ENCODE measurements around the gene INSYN2B.
"Not testable (repeated sequence)": the region's sequence is repeated elsewhere in the genome, so short reads cannot be mapped to it uniquely, and the experiment has no call there.

Gene INSYN2B

DNA sequence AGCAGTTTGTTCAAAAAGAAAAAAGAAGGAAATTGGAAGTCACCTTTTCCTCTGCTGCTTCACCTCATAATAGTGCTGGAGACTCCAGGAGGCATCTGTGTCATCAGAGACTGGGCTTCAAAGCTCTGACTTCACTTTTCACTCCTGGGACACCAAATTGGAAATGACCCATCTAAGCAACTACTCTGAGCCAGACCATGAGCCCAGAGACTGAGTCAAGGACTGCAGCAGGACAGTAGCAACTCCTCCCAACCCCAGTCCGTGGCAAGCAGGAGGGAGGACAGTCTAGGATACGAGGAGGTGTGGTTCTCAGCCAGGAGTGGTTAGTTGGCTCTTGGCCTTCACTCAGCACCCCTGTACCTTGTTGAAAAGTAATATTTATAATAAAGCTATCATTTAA lies 131.5 kb downstream of the INSYN2B start:
- no peak for DNase-seq (ENCODE audit: low read depth)

DNA sequence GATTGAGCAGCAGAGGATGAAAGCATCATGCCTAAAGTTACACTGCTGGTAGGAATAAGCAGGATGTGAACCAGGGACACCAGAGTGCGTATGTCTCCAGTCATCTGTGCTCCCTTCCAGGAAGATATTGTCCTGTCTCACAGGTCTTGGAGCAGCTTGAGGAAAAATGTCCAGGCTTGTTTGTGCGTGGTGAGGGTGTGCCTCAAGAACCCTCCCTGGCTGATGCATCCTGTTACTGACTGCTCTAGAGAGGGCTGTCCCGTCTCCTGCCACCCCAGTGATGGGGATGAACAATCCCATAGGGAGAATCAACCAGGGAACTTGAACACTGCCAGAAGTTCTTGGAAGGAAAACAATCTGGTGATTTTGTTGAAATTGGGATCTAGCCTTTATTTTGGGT lies 132.0 kb downstream of the INSYN2B start:
- no peak for DNase-seq (ENCODE audit: low read depth)

DNA sequence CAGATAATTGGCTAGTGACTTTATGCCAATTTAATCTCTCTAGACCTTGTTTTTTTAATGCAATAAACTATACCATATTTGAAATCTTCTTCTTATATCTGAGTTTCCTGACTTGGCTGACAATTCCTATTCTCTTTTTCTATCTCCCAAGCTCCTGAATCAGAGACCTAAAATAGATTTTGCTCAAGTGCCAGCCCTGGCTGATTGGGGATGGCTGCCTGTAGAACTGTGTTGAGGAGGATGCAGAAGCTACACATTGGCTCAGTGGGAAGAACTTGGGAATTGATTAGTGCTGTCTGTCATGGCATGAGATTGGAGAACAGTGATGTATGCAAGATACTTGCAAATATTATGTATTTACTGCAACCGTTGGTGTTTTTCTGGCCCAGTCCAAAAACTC lies 132.8 kb downstream of the INSYN2B start:
- no peak for DNase-seq (ENCODE audit: low read depth)

DNA sequence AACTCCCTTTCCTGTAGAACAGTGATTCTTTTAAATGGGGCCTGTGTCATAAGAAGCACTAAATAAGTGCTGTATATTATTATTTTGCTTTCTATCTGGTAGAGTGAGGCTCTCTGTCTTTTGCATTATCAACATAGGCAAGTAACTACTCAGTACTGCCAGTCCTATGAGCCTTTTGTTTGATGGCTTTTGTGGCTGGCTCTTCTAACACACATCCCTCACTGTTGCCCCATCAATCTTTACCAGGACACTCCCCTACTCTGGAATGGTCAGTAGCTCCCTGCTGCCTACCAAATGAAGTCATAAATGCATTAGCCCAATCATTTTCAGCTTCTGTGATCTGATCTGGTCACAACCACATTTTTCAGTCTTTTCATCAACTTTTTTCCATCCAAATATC lies 137.6 kb downstream of the INSYN2B start:
- no peak for DNase-seq (ENCODE audit: low read depth)

DNA sequence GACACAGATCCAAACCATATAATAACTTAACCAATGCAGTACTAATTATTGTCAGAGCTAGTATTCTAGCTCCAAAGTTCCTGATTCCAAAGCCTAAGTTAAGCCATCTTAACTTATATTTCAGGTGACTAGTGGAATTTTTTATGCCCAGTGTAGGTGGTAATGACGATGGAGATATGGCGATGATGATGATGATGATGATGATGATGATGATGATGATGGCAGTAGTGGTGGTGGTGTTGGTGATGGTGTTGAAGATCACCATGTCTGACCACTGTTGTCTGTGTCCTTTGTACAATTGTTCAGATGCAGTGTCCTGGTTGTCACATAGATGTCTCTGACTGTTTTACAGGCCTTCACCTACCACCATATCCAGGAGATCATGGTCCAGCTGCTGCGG lies 139.9 kb downstream of the INSYN2B start:
- no peak for DNase-seq (ENCODE audit: low read depth)

DNA sequence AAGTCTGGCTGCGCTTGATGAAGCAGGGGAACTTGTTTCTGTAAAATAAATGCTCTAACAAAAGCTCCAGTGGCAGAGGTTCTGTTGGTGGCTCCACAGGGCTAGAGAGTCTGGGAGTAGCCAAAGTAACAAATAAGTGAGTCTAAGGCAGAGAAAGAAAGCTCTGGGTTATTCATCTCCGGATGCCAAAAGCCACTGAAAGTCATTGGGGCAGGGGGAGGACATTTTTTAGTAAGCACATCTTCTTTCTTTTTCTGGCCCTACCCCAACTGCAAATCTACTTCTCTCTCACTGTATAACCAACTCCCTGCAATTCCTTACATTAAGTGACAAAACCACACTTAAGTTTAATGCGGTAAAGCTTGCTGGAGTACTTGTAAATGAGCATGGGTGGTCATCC lies 141.6 kb downstream of the INSYN2B start:
- no peak for DNase-seq (ENCODE audit: low read depth)

DNA sequence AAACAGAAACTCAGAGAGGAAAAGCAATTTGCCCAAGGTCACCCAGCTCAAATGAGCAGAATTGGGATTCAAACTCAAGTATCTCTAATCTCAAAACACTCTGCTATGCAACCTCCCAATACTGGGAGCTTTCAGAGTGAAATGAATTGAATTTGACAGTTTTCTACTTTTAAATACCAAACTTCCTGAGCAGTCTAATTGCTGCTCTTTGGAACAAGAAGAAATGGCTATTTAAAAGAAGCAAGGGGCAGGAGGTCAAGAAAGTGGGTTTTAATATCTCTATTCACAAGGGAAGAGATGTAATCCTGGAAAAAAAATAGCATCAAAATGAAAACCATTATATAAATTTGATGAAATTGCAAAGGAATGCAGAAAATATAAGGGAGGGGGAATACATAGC lies 142.6 kb downstream of the INSYN2B start:
- no peak for DNase-seq (ENCODE audit: low read depth)

DNA sequence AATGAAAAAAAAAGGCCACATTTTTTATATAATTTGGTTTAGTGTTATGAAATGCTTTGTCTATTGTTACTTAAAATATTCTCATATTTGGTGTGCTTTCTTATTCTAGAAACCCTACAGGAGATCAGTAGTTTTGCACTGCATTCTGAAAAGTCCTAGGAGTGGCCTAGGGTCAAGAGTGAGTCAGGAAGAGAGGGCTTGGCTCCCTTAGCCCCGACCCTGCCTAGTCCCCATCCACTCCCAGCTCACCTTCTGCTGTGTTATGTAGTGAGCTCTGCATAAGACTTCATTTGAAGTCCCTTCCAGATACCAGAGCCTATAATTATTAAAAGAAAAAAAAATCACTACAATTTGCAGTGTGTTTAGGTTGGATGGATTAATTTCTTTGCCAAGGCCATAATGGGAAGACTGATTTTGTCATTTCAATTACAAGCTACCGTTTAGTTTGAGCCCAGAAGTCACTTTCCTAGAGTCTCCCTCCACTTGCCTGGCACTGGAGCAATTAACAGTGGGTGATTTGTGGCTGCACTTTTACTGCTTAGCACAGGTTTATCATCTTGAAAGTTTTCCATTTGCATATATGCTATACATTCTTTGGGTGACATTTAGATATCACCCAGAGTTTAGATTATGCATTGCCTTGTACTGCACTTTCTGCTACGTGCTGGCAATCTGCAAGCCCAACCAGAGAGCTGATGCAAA lies 143.3 kb downstream of the INSYN2B start:
- DNase-seq (ENCODE audit: low read depth): no peak

DNA sequence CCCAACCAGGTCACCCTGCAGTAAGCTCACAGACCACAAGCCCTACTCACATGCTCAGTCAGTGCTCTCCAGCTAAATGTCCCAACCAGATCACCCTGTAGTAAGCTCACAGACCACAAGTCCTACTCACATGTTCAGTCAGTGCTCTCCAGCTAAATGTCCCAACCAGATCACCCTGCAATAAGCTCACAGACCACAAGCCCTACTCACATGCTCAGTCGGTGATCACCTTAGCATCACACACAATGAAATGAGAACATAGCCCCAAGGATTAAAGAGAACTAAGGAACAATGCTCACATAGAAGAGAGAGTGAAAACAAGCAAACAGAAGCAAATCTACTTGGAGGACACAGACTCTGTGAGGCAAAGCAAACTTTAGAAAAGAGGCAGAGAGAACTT lies 145.8 kb downstream of the INSYN2B start:
- not testable (repeated sequence) for DNase-seq (ENCODE audit: low read depth)

DNA sequence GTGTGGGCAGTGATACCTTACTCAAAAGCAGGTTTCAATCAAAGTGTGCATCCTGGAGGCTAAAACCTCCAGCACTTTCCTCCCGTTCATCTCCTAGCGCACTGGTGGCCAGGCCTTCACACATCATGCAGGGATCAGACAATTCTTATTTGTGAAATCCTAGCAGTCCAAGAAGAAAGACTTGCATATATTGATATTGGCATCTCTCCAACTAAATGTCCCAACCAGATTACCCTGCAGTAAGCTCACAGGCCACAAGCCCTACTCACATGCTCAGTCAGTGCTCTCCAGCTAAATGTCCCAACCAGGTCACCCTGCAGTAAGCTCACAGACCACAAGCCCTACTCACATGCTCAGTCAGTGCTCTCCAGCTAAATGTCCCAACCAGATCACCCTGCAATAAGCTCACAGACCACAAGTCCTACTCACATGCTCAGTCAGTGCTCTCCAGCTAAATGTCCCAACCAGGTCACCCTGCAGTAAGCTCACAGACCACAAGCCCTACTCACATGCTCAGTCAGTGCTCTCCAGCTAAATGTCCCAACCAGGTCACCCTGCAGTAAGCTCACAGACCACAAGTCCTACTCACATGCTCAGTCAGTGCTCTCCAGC lies 146.5 kb downstream of the INSYN2B start:
- not testable (repeated sequence) for DNase-seq (ENCODE audit: low read depth)

DNA sequence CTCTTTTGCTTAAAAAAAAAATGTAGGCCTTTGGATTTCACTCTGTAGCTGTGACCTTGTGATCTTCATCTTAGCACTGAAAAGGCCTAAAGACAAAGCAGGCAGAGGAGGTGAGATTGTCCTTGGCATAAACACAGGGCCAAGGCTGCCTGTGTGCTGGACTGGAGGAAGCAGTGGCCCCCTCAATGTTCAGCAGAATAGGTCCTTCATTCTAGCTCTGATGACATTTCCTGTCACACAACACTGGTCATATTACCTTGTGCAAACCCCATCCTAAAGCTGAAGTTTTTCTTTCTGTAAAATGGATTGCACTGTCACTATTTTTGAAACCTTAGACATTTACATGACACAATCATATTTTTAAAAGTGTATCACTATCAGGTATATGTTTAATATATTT lies 147.4 kb downstream of the INSYN2B start:
- DNase-seq (ENCODE audit: low read depth): no peak

DNA sequence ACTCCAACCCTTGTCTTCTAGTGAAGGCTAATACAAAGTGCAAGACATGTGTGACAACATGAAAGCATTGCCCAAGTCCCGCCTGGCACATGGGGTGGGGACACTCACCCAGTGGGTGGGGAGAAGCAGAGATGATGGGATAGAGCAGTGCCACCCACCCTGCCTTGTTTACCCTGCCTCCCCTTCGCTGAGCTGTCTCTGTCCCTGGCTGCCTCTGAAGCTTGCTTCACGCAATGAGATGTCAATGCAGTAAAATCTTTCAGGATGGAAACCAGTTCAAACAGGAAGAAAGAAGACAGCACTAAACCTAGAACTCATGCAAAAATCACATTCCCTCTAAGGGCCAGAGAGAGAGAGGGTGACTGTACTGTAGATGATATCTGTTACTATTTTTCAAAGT lies 148.0 kb downstream of the INSYN2B start:
- no peak for DNase-seq (ENCODE audit: low read depth)

DNA sequence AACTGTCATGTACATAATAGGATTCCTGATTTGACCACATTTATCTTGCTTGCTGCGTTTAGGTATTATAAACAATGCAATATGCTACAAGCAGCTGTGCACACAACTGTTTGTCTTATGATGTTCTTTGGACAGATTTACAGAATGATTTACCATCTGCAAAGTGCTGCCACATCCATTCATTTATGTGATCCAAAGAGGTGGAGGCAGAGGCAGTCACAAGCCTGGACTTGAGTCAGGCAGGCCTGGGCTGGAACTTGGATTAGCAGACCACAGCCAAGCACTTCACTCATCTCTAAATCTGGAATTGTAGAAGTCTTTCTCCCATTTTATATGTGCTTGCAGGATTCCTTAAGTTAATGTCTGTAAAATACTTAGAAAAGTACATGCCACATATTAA lies 149.0 kb downstream of the INSYN2B start:
- DNase-seq (ENCODE audit: low read depth): no peak

DNA sequence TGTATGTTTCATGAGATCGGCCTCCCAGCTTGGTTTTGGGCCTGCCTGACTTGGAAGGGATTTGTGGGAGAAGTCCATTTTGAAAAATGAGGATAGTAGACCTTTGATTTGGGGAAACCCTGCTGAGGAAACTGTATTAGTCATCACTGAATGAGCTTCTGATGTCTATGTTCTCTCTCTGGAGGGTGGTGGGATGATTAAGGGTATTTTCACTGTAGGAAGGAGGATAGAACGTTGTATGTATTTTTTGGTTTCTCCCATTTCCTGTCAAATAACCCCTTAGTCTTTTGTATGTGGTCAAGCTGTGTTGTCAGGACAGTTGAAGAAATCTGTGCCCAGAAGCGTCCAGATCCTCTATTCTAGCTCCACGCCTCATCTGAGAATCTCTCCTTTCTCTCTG lies 151.9 kb downstream of the INSYN2B start:
- no peak for DNase-seq (ENCODE audit: low read depth)

DNA sequence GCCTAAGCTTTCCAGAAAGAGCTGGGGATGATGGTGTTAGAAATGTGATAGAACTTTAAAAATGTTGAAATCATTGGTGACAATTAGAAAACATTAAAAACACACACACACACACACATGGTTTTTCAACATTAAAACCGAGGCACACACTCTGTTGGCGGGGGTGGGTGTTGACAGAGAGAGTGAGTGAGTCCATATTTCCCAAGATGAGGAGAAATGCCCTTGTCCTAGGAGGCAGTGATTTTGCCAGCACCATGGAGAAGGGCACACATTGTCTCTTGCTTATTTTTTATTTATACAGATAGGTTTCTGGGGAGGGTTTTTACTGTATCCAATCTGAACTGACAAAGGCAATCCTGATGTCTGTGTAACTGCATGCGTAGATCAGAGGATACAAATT lies 152.5 kb downstream of the INSYN2B start:
- DNase-seq (ENCODE audit: low read depth): no peak

DNA sequence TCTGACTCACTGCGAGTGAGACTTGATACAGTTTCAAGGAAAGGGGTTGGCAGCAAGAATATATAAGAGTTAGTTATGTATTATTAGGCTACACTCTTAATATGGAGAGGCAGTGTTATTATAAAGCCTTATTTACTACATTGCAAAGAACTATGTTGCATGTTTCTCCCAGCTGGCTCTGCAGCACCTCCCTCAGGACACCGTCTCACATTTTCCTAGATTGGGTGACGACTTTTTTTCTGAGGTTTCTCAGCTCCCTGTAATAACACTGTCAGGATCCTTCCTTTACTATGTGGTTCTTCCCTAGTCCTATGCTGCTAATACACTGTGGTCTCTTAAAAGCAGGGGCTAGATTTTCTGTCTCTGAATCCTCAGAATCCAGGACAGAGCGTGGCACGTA lies 153.7 kb downstream of the INSYN2B start:
- DNase-seq (ENCODE audit: low read depth): no peak

DNA sequence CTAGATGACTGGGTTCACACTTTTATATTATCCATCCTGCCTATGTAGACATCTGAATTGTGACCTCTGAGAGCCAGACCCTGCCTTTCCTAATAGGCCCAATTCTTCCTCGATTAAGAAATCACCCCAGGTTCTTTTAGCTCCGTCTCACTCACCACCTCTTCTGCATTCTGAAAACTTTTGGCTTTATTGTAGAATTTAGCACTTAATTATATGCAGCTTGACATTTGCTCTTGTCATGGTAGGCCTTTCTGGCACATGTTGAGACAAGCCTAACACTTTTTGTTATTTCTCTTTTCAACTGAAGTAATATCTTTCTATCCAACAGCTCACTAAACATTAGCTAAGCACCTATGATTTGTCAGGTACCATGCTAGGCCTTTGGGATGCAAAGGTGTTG lies 163.3 kb downstream of the INSYN2B start:
- no peak for DNase-seq (ENCODE audit: low read depth)

DNA sequence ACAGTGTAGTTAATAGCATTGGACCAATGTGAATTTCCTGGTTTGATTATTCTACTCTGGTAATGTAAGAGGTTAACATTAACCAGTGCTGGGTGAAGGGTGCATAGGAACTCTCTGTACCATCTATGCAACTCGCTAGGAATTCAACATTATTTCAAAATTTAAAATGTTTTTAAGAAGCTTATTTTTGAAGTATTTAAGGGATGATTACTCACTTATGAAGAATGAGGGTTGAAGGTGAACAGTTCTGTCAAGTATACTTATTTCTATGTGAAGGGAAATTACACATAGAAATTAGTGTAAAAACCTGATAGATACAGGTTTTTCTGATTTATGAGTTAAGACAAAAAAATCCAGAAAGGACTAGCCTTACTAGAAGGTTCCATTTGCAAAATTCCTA lies 165.8 kb downstream of the INSYN2B start:
- no peak for DNase-seq (ENCODE audit: low read depth)
